Measurements from ENCODE around the gene PGA3.
A peak's percentile ranks its signal among the peaks of the same experiment; 100 is the strongest.
"Not testable (repeated sequence)": the region's sequence is repeated elsewhere in the genome, so short reads cannot be mapped to it uniquely, and the experiment has no call there.

PGA3 gene

GRCh38 chr11:61202950-61203746 is at the start of gene PGA3:
Gene PGA3 (plus strand): TSS chr11:61203515. CDS start chr11:61203565, 50 bp downstream.
- not testable (repeated sequence) for DNase-seq

DNA sequence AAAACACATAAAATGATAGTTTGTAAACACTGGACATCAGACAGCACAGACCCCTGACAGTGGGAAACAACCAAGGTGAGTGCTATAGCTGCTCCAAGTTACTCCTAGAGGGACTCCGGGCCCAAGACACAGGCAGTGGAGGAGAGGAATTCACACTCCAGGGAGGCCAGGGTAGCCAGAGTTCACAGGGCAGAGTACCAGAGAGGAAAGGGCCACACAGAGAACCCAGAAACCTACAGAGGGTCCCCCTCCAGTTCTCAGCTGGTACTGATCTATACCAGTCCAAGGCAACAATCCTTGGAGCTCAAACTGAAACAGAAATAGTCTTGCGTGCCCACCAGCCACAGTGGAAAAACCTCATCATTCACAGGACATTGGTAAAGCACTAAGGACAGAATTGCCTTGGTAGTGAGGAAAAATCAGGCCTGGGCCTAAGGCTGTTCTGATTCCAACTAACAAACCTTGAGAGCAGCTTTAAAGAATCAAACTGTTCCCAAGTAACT is 49.7 kb upstream of the PGA3 start:
- no peak for DNase-seq

GRCh38 chr11:61154528-61154927 is 48.8 kb upstream of the PGA3 start:
- DNase-seq = no peak

- no peak for DNase-seq
These were observed 48.0 kb upstream of the PGA3 start for GRCh38 chr11:61155312-61155711.

- no peak for DNase-seq
These were observed 47.6 kb upstream of the PGA3 start for GRCh38 chr11:61155741-61156140.

- DNase-seq = no peak
These were observed 45.6 kb upstream of the PGA3 start for GRCh38 chr11:61157743-61158142.

DNA sequence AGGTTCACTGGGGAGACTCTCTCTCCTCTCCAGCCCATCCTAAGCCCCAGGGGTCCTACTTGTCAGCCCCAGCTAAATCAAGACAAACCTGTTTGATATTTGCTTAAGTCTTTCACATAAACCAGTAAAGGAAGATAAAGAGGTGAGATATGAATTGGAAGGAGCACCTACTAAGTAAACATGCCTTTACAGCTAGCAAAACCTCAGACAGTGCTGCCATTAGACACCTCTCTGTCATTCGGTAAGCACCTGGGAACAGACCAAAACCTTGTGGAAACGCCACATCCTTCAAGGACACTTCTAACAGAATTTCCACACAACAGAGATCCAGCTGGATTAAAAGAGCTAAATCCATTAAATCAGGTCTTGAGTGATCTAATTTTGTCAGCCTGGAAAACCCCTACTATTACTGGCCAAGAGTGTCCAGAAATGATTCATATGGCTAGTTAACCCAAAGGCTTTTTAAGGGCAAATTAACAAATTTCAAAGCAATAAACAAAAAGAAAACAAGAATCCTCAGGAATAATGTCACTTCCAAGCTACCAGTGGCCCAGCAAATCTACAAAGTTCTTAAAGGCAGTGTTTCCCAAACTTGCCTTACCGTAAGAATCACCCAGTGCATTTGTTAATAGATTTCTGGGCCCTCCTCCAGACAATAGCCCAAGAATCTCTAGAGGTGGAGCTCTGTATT is 44.5 kb upstream of the PGA3 start:
- no peak for DNase-seq

DNA sequence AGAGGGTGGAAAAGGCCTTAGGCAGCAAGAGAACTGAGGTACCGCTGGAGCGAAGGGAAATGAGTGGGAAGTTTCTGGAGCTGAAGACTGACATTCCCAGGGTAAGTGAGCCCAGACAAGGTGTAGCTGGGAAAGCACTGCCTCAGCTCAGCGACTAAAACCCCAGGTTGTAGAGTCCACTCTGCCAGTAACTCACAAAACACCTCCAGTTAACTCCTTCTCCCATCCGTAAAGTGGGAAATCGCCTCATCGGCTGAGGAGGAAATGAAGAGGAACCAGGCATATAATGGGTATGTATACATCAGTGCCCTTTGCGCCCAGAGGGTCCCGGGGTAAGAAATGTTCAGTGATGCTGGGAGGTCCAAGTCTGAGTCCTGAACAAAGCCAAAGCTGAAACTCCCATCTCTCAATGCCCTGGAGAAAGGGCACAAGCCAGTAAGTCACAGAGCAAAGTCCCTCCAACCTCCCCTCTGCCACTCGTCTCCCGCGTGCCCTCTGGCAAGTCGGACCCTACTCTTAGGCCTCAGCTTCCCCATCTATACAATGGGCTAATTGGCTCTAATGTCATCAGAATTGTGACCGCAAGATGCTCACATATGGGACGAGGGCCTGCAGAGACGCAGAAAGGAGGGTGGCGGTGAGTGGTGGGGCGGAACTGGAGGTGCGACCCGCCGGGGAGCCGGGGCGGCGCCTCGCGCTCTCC is 42.7 kb upstream of the PGA3 start:
- DNase-seq = no peak

DNA sequence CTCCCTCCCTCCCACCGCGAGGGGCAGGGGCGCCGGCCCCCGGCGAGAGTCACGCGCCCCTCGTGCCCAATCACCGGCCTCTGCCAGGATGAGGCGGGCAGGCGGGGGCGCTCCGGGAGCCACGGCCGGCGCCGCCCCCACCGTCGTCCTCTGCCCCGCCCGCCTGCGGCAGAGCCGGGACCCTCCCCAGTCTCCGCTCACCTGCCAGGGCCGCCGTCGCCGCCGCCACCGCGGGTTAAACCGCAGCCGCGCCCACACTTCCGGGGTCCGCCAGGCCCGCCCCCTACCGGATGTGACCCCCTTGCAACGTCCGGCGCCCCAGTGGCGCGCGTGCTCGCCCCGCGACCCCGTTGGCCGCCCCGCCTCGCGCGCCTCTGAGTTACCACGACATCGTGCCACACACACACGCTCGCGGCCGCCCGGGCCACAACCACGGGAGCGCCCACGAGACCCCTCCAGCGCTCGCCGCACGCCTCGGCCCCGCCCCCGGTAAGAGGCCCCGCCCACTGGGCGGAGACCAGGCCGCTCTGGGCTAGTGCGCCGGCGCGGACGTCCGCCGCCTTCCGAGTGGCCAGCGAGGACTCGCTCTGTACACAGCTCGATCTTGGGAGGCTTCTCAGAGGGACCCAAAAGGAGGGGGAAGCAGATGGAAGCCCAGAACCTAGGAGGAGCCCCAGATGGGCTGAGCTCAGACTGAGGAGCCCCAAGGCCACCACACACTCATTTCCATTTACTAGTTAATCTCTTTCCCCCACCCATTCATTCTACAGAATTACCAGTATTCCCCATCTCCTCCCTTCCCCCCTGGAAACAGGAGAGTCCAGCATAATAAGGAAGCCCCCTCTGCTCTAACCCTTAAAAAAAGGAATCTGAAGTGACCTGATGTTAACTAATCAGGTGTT is 41.9 kb upstream of the PGA3 start, which contains the start of gene VPS37C:
VPS37C (minus strand) TSS at position 237 of the 902 bp plus-strand sequence. CDS start 22,597 bp downstream, outside the sequence.
- DNase-seq = peak; percentile 93

GRCh38 chr11:61162092-61162941 is 41.0 kb upstream of the PGA3 start:
- no peak for DNase-seq

DNA sequence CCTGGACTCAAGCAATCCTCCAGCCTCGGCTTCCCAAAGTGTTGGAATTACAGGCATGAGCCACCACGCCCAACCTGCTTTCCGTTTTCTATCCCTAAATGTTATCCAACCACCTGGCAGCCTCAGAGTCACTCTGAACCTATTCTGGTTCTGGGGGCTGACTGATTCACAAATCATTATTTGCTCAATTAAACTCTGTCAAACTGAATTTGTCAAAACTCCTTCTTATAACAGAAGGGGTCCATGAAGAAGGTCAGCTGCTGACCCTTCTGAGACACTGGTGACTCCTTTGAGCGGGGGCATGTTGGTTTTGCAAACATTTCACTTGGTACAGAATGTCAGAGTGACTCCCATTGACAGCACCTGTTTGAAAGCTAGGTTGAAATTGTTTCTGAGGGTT is 40.3 kb upstream of the PGA3 start:
- DNase-seq = no peak

GRCh38 chr11:61163714-61164605 is 39.4 kb upstream of the PGA3 start:
- no peak for DNase-seq

- no peak for DNase-seq
These were observed 38.5 kb upstream of the PGA3 start for GRCh38 chr11:61164606-61165424.

DNA sequence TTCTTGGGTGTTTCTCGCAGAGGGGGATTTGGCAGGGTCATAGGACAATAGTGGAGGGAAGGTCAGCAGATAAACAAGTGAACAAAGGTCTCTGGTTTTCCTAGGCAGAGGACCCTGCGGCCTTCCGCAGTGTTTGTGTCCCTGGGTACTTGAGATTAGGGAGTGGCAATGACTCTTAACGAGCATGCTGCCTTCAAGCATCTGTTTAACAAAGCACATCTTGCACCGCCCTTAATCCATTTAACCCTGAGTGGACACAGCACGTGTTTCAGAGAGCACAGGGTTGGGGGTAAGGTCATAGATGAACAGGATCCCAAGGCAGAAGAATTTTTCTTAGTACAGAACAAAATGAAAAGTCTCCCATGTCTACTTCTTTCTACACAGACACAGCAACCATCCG is 37.5 kb upstream of the PGA3 start:
- not testable (repeated sequence) for DNase-seq

- DNase-seq = not testable (repeated sequence)
These were observed 37.0 kb upstream of the PGA3 start for GRCh38 chr11:61166331-61166730.

DNA sequence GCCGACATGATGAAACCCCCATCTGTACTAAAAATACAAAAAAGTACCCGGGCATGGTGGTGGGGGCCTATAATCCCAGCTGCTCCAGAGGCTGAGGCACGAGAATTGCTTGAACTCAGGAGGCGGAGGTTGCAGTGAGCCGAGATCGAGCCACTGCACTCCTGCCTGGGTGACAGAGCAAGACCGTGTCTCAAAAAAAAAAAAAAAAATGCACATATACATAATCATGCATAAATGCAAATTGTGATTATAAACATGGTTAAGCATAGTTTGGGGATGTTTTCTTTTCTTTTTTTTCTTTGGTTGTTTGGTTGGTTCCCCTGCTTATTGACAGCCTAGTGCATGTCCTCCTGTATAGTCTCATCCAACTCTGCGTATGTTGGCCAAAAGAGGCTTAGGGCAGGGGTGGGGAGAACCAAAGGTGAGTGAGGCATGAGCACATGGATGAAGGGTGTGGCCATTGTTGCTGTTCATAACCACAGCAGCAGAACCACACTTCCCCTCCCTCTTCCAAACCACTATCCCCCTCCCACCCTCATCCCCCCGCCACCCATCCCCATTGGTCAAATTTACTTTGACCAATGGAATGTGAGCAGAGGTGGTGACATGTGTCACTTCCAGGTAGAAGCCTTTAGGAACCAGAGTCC is 35.1 kb upstream of the PGA3 start:
- no peak for DNase-seq

DNA sequence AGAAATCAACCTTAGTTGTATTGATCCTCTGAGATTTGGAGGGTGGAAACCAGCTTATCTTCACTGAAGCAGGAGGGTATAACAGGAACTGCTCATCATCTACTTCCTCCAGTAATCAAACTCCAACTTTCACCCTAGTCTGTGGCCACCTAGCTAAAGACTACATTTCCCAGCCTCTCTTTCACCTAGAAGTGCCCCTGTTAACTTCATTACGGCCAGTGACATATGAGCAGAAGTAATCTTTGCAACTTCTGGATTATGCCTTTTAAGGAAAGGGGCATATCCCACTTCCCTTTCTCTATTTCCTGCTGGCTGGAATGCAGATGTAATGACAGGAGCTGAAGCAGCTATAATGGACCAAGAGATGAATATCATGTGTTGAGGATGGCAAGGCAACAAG is 34.5 kb upstream of the PGA3 start:
- DNase-seq = no peak

- DNase-seq = no peak
These were observed 32.7 kb upstream of the PGA3 start for GRCh38 chr11:61170566-61170965.

- no peak for DNase-seq
These were observed 31.4 kb upstream of the PGA3 start for GRCh38 chr11:61171907-61172306.

Data from CD4-positive, alpha-beta T cell treated with Interleukin-17A for 4 hours (primary cell).